ENCODE results near the gene OR2F1.

OR2F1 gene

DNA sequence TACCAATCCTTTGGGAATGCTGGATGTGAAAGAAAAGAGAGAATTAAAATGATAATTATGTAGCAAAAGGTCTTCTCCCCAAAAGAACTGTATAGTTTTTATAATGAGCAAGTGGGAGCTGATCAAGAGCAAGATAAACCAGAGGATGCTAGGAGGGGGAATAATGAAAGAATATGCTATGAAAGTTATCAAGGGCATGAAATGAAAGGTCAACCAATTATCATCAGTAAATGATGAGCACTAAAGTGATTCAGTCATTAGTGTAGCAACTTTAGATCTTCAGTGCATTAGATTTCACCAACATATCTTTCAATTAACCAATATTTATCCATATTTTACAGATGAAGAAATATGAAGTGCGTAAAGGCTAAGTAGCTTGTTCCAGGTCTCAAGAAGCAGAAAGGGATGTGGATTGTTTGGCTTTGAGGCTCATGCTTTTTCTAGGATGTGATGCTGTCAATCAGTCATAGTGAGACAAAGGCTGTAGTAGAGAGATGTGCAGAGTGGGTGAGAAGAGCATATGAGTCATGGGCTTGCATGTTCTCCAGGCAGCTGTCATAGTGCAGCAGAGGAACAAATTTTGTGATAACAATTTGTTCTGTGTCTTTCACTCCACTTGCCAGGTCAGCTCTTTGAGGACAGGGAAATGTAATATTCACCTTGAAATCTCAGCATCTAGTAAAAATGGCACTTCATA lies 25.3 kb upstream of the OR2F1 start:
- H3K79me2 ChIP-seq (ENCODE audit: control insufficient read depth, insufficient read depth, low read length, unreplicated experiment): no peaks in the 10 kb centered on the region
- no peak overlapping the region for H2AFZ ChIP-seq (ENCODE audit: low read length, unreplicated experiment)
- H3K4me1 ChIP-seq (ENCODE audit: control insufficient read depth, insufficient read depth, low read length, unreplicated experiment): peaks cover 3% of the 10 kb centered on the region
- H3K4me3 ChIP-seq (ENCODE audit: low read depth, low read length): no peak overlapping the region
- no peaks in the 10 kb centered on the region for H3K27me3 ChIP-seq (ENCODE audit: insufficient read depth, low read length)
- no peaks in the 10 kb centered on the region for H3K36me3 ChIP-seq (ENCODE audit: insufficient read depth, low read length)
- no peak overlapping the region for H3K27ac ChIP-seq (ENCODE audit: low read depth, low read length)

DNA sequence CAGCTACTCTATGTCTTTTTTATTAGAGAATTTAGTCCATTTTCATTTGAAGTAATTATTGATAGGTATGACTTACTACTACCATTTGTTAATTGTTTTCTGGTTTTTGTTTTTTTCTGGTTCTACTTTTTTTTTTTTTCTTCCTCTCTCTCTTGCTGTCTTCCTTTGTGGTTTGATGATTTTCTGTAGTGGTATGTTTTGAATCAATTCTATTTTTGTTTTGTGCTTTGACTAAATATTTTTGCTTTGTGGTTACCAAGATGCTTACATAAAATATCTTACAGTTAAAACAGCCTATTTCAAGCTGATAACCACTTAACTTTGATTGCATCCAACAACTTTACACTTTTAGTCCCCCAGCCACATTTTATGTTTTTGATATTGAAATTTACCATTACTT lies 22.9 kb upstream of the OR2F1 start:
- Histone ChIP-seq H3K36me3 (ENCODE audit: insufficient read depth, low read length) (no peaks in the 10 kb centered on the region), H3K4me3 (ENCODE audit: low read depth, low read length) (no peak overlapping the region), H3K27me3 (ENCODE audit: insufficient read depth, low read length) (no peaks in the 10 kb centered on the region), H3K79me2 (ENCODE audit: control insufficient read depth, insufficient read depth, low read length, unreplicated experiment) (no peaks in the 10 kb centered on the region), H3K4me1 (ENCODE audit: control insufficient read depth, insufficient read depth, low read length, unreplicated experiment) (peaks cover 23% of the 10 kb centered on the region), H2AFZ (ENCODE audit: low read length, unreplicated experiment) (no peak overlapping the region), H3K27ac (ENCODE audit: low read depth, low read length) (no peak overlapping the region)

DNA sequence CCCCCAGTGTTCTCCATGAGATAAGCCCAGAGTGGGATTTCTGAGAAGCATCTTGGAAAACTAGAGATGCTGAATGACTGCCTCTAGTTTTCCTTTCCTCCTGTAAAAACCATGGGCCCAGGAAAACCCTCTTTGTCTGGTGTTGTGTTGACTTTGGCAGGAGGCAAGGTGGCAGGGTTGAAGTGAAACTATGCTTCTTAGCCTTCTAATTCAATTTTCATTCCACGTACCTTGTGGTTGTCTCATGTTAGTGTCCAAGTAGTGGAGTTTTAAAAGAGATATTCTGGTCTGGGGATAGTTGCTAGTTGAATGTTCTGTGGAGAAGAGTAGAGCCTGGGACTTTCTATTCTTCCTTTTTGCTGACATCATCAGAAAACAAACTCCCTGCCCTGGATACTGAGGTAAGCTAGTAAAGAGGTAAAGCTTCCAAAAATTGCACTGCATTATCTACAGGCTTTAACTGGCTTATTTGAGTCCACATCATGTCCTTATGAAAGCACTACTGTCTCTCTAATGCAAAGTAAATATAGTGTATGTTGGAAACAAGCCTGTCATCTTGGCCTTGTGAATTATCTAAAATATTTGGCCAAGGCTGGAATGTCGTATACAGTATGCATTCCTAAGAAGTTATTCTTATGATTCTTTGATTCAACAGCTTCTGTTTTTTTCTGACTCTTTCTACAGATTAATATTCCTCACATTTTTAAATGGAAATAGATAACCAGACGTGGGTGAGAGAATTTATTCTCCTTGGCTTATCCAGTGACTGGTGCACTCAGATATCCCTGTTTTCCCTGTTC lies 19.9 kb upstream of the OR2F1 start, which contains the start of gene OR2F2:
Gene OR2F2 (plus strand): TSS at position 708 of the 800 bp plus-strand sequence. CDS start 0 bp downstream, at position 708.
- H2AFZ ChIP-seq (ENCODE audit: low read length, unreplicated experiment): no peak within 1 kb of the TSS
- peak within 1 kb of the TSS; percentile 61 for H3K27ac ChIP-seq (ENCODE audit: low read depth, low read length)

DNA sequence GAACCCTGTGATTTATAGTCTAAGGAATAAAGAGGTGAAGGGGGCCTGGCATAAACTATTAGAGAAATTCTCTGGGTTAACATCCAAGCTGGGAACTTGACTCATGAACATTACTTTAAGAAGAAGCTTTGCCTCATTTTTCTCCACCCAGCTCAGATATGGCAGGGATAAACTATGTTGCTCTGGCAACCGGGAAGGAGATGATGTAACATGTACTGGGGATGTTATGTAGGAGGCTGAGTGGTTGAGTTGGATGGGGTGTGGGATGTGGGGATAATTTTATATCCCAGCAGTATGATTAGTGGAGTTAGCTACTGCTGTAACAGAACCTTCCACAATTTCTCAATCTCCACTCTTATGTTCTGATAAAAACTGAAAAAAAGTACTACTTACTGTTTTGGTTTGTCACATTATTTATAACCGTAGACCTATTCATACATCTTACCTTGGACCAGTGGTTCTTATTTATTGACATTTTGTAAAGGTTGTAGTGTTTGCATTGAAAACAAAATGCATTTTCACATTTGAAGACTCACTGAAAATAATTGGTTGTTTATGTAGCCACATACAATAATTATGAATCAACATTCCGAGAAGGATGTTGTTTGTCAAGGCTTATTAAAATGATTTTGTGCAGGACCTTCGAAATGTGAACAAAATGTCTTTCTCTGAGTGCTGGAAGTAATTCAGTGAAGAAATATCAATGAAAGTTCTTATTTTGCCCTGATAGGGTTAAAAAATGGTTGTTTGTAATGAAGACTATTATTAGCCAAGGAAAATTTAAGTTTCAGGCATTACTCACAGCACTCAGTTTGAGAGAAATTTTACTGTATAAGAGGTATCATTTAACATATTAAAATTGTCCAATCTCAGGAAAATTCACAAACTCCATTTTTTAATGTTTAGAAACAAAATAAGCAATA lies 18.3 kb upstream of the OR2F1 start:
- no peaks in the 10 kb centered on the region for H3K27me3 ChIP-seq (ENCODE audit: insufficient read depth, low read length)
- H3K4me3 ChIP-seq (ENCODE audit: low read depth, low read length): no peak overlapping the region
- H3K36me3 ChIP-seq (ENCODE audit: insufficient read depth, low read length): no peaks in the 10 kb centered on the region
- H3K4me1 ChIP-seq (ENCODE audit: control insufficient read depth, insufficient read depth, low read length, unreplicated experiment): peaks cover 24% of the 10 kb centered on the region
- no peak overlapping the region for H2AFZ ChIP-seq (ENCODE audit: low read length, unreplicated experiment)
- no peaks in the 10 kb centered on the region for H3K79me2 ChIP-seq (ENCODE audit: control insufficient read depth, insufficient read depth, low read length, unreplicated experiment)
- peak overlapping the region; percentile 61 for H3K27ac ChIP-seq (ENCODE audit: low read depth, low read length)

More for the DNA sequence above, 19.9 kb upstream of the OR2F1 start, which contains the start of gene OR2F2:
- Histone ChIP-seq H3K79me2 (ENCODE audit: control insufficient read depth, insufficient read depth, low read length, unreplicated experiment) (no peaks in the 10 kb centered on the region), H3K4me1 (ENCODE audit: control insufficient read depth, insufficient read depth, low read length, unreplicated experiment) (peaks cover 24% of the 10 kb centered on the region), H3K4me3 (ENCODE audit: low read depth, low read length) (no peak within 1 kb of the TSS), H3K27me3 (ENCODE audit: insufficient read depth, low read length) (no peaks in the 10 kb centered on the region), H3K36me3 (ENCODE audit: insufficient read depth, low read length) (no peaks in the 10 kb centered on the region)

DNA sequence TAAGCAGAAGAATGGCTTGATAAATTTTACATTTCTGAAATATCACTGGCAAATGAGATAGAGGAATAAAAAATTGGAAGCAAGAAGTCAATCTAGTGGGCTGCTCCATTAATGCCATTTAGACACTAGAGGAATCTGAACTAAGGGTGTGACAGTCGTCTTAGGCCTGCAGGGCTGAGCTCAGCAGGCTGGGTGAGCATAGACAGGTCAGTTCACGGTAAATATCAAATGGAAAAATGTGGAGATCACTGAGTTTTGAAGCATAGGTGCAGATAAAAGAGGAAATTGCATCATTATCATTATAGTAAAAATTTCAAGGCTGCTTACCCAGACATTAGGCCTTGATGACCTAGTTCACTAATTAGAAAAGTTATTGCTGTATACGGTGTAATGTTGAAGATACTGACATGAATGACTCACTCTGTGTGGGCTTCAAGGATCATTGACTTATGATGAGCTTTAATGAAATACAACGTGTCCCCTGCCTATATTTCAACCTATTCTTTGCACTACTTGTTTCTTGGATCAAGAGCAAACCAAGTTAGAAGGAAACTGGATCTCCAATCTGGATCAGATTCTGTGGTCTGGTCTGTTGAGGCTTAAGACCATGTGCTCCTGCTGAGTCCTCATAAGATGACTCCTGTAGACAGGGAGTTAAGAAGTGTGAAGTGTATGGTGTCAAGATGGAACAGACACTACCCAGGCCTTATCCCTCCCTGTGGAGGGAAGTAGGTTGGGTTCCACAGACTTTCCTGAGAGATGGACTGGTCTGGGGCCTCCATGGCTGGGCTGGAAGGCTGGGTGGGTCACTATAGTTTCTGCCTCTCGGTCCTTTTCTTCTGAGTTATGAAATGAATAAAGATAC lies 16.0 kb upstream of the OR2F1 start:
- no peak overlapping the region for H3K27ac ChIP-seq (ENCODE audit: low read depth, low read length)
- no peaks in the 10 kb centered on the region for H3K27me3 ChIP-seq (ENCODE audit: insufficient read depth, low read length)
- H3K36me3 ChIP-seq (ENCODE audit: insufficient read depth, low read length): no peaks in the 10 kb centered on the region
- no peak overlapping the region for H2AFZ ChIP-seq (ENCODE audit: low read length, unreplicated experiment)
- peaks cover 24% of the 10 kb centered on the region for H3K4me1 ChIP-seq (ENCODE audit: control insufficient read depth, insufficient read depth, low read length, unreplicated experiment)
- no peaks in the 10 kb centered on the region for H3K79me2 ChIP-seq (ENCODE audit: control insufficient read depth, insufficient read depth, low read length, unreplicated experiment)
- no peak overlapping the region for H3K4me3 ChIP-seq (ENCODE audit: low read depth, low read length)

DNA sequence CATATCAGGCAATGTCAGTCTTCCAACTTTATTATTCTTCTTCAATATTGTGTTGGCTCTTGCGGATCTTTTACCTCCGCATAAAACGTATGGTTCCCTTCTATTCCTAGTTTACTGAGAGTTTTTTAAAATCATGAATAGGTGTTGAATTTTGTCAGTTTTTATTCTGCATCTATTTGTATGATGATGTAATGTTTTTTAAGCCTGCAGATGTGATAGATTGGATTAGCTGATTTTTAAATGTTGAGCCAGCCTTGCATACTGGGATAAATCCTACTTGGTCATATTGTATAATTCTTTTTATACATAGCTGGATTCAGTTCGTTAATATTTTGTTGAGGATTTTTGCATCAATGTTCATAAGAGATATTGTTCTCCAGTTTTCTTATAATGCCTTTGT lies 9.2 kb upstream of the OR2F1 start:
- Histone ChIP-seq H2AFZ (ENCODE audit: low read length, unreplicated experiment) (no peak overlapping the region), H3K79me2 (ENCODE audit: control insufficient read depth, insufficient read depth, low read length, unreplicated experiment) (no peaks in the 10 kb centered on the region), H3K27me3 (ENCODE audit: insufficient read depth, low read length) (no peaks in the 10 kb centered on the region), H3K4me3 (ENCODE audit: low read depth, low read length) (no peak overlapping the region), H3K4me1 (ENCODE audit: control insufficient read depth, insufficient read depth, low read length, unreplicated experiment) (no peaks in the 10 kb centered on the region), H3K36me3 (ENCODE audit: insufficient read depth, low read length) (no peaks in the 10 kb centered on the region), H3K27ac (ENCODE audit: low read depth, low read length) (no peak overlapping the region)

DNA sequence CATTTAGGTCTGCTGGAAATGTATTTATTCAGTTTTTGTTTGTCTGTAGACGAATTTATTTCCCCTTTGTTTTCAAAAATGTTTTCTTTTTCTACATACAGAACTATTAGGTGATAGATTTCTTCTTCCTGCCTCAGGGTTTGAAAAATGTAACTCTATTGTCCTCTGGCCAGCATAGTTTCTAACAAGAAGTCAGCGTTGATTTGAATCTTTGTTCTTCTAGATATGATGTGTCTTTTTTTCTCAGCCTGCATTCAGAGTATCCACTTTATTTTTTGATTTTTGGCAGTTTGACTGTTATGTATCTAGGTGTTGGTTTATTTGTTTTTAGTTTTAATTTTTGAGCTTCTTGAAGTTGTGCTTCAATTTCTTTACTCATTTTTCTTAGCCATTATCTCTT lies 7.5 kb upstream of the OR2F1 start:
- H3K79me2 ChIP-seq (ENCODE audit: control insufficient read depth, insufficient read depth, low read length, unreplicated experiment): no peaks in the 10 kb centered on the region
- H3K4me3 ChIP-seq (ENCODE audit: low read depth, low read length): no peak overlapping the region
- no peaks in the 10 kb centered on the region for H3K36me3 ChIP-seq (ENCODE audit: insufficient read depth, low read length)
- H2AFZ ChIP-seq (ENCODE audit: low read length, unreplicated experiment): no peak overlapping the region
- H3K27ac ChIP-seq (ENCODE audit: low read depth, low read length): no peak overlapping the region
- no peaks in the 10 kb centered on the region for H3K4me1 ChIP-seq (ENCODE audit: control insufficient read depth, insufficient read depth, low read length, unreplicated experiment)
- H3K27me3 ChIP-seq (ENCODE audit: insufficient read depth, low read length): no peaks in the 10 kb centered on the region

DNA sequence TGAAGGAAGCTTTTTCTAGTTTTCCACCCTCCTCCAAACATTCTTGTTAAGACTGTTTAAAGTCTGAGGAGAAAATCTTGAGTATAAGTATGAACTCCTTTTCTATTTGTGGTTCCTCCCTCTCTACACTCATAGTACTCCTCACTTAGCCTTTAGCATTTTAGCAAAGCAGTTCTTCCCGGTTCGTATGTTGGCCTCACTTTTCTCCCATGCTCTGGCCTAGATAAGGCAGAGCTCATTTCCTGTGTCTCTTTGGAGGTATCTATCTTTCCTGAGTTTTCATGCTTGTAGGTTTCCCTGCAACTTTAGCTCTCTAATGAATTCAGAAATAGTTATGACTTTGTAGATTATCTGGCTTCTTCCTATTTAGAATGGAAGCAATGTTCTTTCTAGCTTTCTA lies 5.9 kb upstream of the OR2F1 start:
- Histone ChIP-seq H3K36me3 (ENCODE audit: insufficient read depth, low read length) (no peaks in the 10 kb centered on the region), H3K4me3 (ENCODE audit: low read depth, low read length) (no peak overlapping the region), H3K27ac (ENCODE audit: low read depth, low read length) (no peak overlapping the region), H2AFZ (ENCODE audit: low read length, unreplicated experiment) (no peak overlapping the region), H3K4me1 (ENCODE audit: control insufficient read depth, insufficient read depth, low read length, unreplicated experiment) (no peaks in the 10 kb centered on the region), H3K27me3 (ENCODE audit: insufficient read depth, low read length) (no peaks in the 10 kb centered on the region), H3K79me2 (ENCODE audit: control insufficient read depth, insufficient read depth, low read length, unreplicated experiment) (no peaks in the 10 kb centered on the region)

DNA sequence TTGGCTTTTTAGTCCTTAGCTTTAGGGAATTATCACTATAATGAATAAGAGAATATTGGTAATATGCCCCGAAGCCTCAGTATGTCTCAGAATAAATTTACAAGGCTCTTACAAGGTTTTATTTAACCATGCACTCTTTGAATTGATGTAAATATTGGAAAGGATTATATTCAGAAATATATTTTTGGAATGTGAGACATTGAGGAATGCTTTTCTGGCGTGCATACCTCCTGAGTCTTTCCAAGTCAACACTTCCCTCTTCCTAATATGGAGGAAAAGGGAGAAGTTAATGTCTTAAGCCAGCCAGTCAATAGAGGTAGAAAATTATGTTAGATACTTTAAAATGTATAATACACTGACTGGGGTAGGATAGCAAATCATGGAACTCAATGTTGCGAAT lies 1.2 kb upstream of the OR2F1 start:
- Histone ChIP-seq H3K36me3 (ENCODE audit: insufficient read depth, low read length) (no peaks in the 10 kb centered on the region), H3K27ac (ENCODE audit: low read depth, low read length) (no peak overlapping the region), H3K4me3 (ENCODE audit: low read depth, low read length) (no peak overlapping the region), H2AFZ (ENCODE audit: low read length, unreplicated experiment) (no peak overlapping the region), H3K27me3 (ENCODE audit: insufficient read depth, low read length) (no peaks in the 10 kb centered on the region), H3K79me2 (ENCODE audit: control insufficient read depth, insufficient read depth, low read length, unreplicated experiment) (no peaks in the 10 kb centered on the region), H3K4me1 (ENCODE audit: control insufficient read depth, insufficient read depth, low read length, unreplicated experiment) (no peaks in the 10 kb centered on the region)

DNA sequence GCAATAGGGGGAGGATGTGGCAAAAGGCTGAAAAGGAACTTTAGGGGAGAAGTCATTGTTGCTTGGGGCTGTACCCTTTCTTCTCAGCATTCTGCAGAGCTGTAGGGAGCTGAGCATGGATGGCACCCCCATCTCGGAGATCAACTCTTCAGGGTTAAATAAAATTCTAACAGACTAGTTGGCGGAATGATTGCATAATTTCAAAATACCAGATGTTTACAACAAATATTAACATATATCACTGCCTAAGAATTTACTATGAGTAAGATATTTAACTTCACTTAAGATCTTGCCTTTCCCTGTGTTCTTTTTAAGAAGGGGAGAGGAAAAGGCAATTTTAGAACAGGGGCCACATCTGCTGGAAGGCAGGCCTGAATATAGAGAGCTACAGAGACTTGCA lies 509 bp upstream of the OR2F1 start:
- Histone ChIP-seq H3K4me1 (ENCODE audit: control insufficient read depth, insufficient read depth, low read length, unreplicated experiment) (no peaks in the 10 kb centered on the region), H3K79me2 (ENCODE audit: control insufficient read depth, insufficient read depth, low read length, unreplicated experiment) (no peaks in the 10 kb centered on the region), H3K27ac (ENCODE audit: low read depth, low read length) (no peak overlapping the region), H3K36me3 (ENCODE audit: insufficient read depth, low read length) (no peaks in the 10 kb centered on the region), H3K27me3 (ENCODE audit: insufficient read depth, low read length) (no peaks in the 10 kb centered on the region), H3K4me3 (ENCODE audit: low read depth, low read length) (no peak overlapping the region), H2AFZ (ENCODE audit: low read length, unreplicated experiment) (no peak overlapping the region)

Measured in ACC112 (cell line).